ENCODE results near the gene RLBP1. TPM values are rescaled to one million over a fixed set of nuclear protein-coding genes. Genes with fewer than 3 reads are reported as not detected.

Gene RLBP1
- total RNA-seq, 2 donors from 2014 or later: not detected

DNA sequence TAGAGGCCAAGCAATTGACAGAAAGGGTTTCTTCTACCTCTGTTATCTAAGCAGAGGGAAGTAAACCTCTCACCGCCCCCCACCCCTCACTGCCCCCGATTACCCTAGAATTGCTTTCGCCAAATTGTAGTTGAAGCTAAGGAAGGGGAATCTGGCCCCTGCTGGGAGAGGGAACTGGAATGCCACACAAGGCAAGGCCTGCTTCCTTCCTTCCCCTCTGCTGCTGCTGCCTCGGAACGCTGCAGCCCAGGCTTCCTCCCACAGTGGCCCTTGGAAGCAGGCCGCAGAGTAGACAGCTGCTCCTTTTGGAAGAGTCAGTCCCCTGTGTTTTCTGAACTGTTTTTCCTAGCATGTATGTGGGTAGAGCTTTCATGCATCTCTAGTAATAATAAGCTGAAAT lies 21.6 kb downstream of the RLBP1 start:
- Histone ChIP-seq H3K4me3 (no peak overlapping the region), H3K27me3 (replicated peaks; ENCODE audit: insufficient read depth) (no peaks in the 10 kb centered on the region), H3K9me3 (no peaks in the 10 kb centered on the region), H3K27ac (no peak overlapping the region), H3K4me1 (ENCODE audit: control insufficient read depth in 1 of 2, low read depth in 2 of 2) (peaks cover 4 to 20% of the 10 kb centered on the region in 2 donors), H3K36me3 (peaks cover 27% of the 10 kb centered on the region)
- DNase-seq (ENCODE audit: low spot score) (no peak), ATAC-seq (ENCODE audit: insufficient number of reproducible peaks, low FRiP score, low read depth) (no peak)
- no peak for TF ChIP-seq CTCF (IDR thresholded peaks at IDR 0.05)

DNA sequence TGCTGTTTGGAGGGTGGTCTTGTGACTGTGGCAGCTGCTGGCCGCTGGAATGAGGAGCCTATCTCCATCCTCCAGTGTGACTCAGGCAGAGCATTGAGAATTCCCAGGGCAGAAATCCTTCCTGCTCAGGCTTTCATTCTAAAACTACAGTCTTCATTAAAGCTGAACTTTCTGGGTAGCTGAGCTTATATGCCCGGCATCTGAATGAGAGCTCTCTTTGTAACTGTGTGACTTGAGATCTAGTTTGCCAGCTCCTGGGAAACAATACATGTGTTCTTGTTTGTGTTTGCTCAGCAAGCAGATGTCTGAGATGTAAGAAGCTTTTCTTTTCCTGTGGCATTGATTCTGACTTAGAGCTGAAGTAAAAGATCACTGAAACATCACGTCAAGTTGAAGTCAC lies 22.4 kb downstream of the RLBP1 start:
- Histone ChIP-seq H3K27ac (no peak overlapping the region), H3K36me3 (peaks cover 35% of the 10 kb centered on the region), H3K27me3 (replicated peaks; ENCODE audit: insufficient read depth) (no peaks in the 10 kb centered on the region), H3K4me3 (no peak overlapping the region), H3K9me3 (no peaks in the 10 kb centered on the region), H3K4me1 (ENCODE audit: control insufficient read depth in 1 of 2, low read depth in 2 of 2) (peaks cover 4 to 21% of the 10 kb centered on the region in 2 donors)
- TF ChIP-seq CTCF (IDR thresholded peaks at IDR 0.05): no peak
- ATAC-seq (ENCODE audit: insufficient number of reproducible peaks, low FRiP score, low read depth): no peak
- DNase-seq (ENCODE audit: low spot score): no peak

DNA sequence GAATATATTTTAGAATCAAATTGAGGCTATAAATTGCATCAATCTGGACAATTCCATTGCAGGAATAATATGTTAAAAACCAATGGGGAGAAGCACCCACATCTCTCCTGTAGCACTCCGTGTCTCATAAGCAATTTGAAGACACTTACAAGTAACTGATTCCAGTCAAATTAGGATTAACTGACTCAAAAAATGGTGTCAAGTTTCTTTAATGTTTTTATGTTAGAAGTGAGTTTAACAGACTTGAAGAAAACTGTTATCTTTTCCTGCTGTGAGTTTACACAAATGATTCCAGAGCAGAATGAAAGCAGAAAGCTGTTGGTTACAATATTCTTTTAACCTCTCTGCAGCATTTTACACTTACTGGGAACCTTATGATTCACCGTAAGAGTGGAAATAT lies 23.2 kb downstream of the RLBP1 start:
- H3K4me1 ChIP-seq (ENCODE audit: control insufficient read depth in 1 of 2, low read depth in 2 of 2): peaks cover 4 to 21% of the 10 kb centered on the region in 2 donors
- no peak for TF ChIP-seq CTCF (IDR thresholded peaks at IDR 0.05)
- peaks cover 41% of the 10 kb centered on the region for H3K36me3 ChIP-seq
- H3K27ac ChIP-seq: peak overlapping the region in 1 of 2 donors; percentile 45
- no peak overlapping the region for H3K4me3 ChIP-seq
- no peak for DNase-seq (ENCODE audit: low spot score)
- ATAC-seq (ENCODE audit: insufficient number of reproducible peaks, low FRiP score, low read depth): no peak
- H3K9me3 ChIP-seq: no peaks in the 10 kb centered on the region
- no peaks in the 10 kb centered on the region for H3K27me3 ChIP-seq (replicated peaks; ENCODE audit: insufficient read depth)

GRCh38 chr15:89197503-89197971 lies 23.8 kb downstream of the RLBP1 start:
- Histone ChIP-seq H3K36me3 (peaks cover 48% of the 10 kb centered on the region), H3K27ac (peak overlapping the region; percentile 45 to 73), H3K27me3 (replicated peaks; ENCODE audit: insufficient read depth) (no peaks in the 10 kb centered on the region), H3K9me3 (no peaks in the 10 kb centered on the region), H3K4me3 (no peak overlapping the region), H3K4me1 (ENCODE audit: control insufficient read depth in 1 of 2, low read depth in 2 of 2) (peaks cover 4 to 21% of the 10 kb centered on the region in 2 donors)
- DNase-seq (ENCODE audit: low spot score) (no peak), ATAC-seq (ENCODE audit: insufficient number of reproducible peaks, low FRiP score, low read depth) (no peak)
- no peak for TF ChIP-seq CTCF (IDR thresholded peaks at IDR 0.05)

- Histone ChIP-seq H3K9me3 (no peaks in the 10 kb centered on the region), H3K27ac (peak overlapping the region; percentile 45 to 73), H3K4me3 (no peak overlapping the region), H3K27me3 (replicated peaks; ENCODE audit: insufficient read depth) (no peaks in the 10 kb centered on the region), H3K4me1 (ENCODE audit: control insufficient read depth in 1 of 2, low read depth in 2 of 2) (peaks cover 4 to 21% of the 10 kb centered on the region in 2 donors), H3K36me3 (peaks cover 53% of the 10 kb centered on the region)
- ATAC-seq (ENCODE audit: insufficient number of reproducible peaks, low FRiP score, low read depth) (no peak), DNase-seq (ENCODE audit: low spot score) (no peak)
- no peak for TF ChIP-seq CTCF (IDR thresholded peaks at IDR 0.05)
These were observed 24.4 kb downstream of the RLBP1 start for GRCh38 chr15:89196994-89197393.

Data from thoracic aorta (tissue), 2 donors.